ENCODE data around the gene SH3RF3.
"Not testable (repeated sequence)": the region's sequence is repeated elsewhere in the genome, so short reads cannot be mapped to it uniquely, and the experiment has no call there.

The SH3RF3 gene

GRCh38 chr2:109531896-109532727 lies 403.1 kb downstream of the SH3RF3 start:
- DNase-seq (ENCODE audit: low read depth in 2 of 3, low spot score in 1 of 3), result no peak

GRCh38 chr2:109532728-109533076 lies 403.7 kb downstream of the SH3RF3 start:
- no peak for DNase-seq (ENCODE audit: low read depth in 2 of 3, low spot score in 1 of 3)

DNA sequence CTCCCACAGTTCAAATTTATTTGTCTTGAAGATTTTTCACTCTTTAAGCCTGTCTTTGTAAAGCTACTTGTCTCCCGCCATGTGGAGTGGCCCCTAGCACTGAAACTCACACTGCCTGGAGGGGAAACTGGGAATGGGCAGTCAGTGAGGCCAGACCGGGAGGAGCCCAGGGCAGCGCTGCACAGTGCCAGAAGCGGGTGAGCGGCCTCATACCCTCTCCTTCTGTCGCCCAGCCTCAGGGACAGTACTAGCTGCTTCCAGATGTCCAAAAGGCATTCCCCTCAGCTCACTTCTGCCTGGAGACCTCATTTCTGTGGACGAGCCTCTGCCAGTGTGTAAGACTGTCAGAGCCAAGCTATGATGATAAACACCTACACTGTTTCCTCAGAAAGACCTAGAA lies 404.8 kb downstream of the SH3RF3 start:
- DNase-seq (ENCODE audit: low read depth in 2 of 3, low spot score in 1 of 3), result no peak

DNA sequence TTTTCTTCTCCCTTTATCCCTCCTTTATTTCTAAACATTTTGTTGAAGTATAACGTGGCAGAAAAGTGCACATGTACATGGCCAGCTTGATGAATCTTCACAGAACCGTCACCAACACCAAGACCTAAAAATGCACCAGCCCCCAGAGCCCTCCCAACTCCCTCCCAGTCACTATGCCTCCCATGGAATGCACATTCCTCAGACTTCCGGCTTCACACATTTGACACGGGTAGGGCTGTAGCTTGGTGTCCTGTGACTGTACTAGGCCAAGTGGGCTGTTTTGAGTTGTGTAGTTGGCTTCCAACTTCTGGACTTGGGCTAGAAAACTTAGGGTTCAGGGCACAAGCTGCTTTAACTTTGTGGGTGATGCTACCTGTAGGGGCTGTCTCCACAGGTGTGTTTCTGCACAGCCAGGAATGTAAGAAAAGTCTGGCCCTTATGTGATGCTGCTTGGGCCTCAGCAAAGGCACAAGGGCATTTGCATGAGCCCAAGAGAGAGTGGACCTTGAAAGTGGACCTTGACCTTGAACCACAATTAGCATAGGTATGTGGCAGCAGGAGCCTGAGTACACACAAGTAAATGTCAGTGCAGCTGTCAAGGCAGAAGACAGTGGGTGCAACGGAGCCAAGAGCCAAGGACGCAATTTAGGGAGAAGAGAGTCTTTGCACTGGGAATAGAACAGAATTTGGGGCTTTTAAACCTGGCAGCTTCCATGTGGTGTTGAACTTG lies 406.4 kb downstream of the SH3RF3 start:
- no peak for DNase-seq (ENCODE audit: low read depth in 2 of 3, low spot score in 1 of 3)

DNA sequence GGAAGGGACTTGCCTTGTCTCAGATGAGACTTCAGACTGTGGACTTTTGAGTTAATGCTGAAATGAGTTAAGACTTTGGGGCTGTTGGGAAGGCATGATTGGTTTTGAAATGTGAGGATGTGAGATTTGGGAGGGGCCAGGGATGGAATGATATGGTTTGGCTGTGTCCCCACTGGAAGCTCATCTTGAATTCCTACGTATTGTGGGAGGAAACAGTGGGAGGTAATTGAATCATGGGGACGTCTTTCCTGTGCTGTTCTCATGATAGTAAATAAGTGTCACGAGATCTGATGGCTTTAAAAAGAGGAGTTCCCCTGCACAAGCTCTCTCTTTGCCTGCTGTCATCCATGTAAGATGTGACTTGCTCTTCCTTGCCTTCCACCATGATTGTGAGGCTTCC lies 407.6 kb downstream of the SH3RF3 start:
- not testable (repeated sequence) for DNase-seq (ENCODE audit: low read depth in 2 of 3, low spot score in 1 of 3)

- DNase-seq (ENCODE audit: low read depth in 2 of 3, low spot score in 1 of 3), result no peak
Observed at GRCh38 chr2:109537565-109538222, 408.7 kb downstream of the SH3RF3 start.

DNA sequence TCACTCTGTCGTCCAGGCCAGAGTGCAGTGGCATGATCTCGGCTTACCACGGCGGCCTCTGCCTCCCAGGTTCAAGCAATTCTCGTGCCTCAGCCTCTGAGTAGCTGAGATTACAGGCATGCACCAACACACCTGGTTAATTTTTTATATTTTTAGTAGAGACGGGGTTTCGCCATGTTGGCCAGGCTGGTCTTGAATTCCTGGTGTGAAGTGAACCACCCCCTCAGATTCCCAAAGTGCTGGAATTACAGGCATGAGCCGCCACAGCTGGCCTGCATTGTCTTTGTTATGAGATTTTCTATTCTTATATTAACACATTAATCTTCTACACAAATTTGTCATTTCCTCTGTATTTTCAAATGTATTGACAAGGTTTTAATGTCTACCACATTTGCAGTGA lies 409.5 kb downstream of the SH3RF3 start:
- no peak for DNase-seq (ENCODE audit: low read depth in 2 of 3, low spot score in 1 of 3)

- no peak for DNase-seq (ENCODE audit: low read depth in 2 of 3, low spot score in 1 of 3)
Observed at GRCh38 chr2:109542384-109542783, 413.4 kb downstream of the SH3RF3 start.

DNA sequence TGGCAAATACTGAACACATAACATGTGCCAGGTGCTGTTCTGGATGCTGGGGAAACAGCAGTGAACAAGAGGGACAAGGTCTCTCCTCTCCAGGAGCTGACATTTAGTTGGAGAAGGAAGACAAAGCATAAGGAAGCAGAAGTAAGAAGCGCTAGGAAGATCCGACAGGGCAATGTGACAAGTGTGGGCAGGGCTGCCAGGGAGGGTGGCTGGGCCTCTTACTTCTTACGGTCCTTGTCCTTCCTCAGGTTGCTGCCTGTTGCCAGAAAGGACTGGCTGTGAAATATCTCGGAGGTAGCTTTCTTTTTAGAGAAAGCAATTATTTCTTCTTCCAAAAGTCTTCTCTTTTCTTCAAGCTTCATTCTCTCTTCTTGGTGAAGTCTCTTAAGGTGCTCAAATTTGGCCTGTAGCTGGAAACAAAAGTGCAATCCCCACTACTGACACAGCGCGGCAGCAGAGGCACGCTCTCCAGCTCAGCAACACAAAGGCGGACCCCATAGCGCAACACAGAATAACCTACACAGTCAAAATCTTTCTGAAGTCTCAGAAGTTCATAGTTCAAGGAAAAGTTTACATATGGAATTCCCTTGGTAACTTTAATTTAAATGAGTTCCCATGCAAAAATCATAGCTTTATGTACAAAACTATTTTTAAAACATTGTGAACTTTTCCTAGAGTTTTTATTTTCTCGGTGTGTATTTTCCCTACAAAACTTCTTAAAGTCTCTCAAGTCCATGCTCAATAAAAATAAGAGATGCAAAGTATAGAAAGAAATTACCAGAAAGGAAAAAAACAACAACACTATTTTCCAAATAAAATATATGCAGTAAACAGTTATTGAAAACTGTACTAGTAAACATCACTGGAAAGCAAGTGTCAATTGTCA lies 417.1 kb downstream of the SH3RF3 start:
- DNase-seq (ENCODE audit: low read depth in 2 of 3, low spot score in 1 of 3), result peak; percentile 24 to 64 (median 41)

DNA sequence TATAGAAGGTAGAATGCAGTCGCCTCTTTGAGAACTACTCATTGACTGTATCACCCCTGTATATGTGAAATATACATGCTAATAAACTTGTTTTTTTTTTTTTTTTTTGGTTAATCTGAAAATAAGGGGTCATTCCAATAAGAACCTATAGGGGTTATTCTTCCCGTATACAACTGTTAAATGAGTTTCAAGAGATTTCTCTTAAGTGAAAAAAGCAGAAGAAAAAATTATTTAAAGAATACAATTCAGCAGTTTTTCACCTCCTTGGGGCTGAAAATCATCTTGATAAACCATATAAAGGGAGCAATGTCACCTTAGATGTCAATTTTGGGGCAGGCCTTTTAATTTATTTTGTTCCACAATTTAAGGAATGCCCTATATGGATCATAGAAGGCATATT lies 418.3 kb downstream of the SH3RF3 start:
- DNase-seq (ENCODE audit: low read depth in 2 of 3, low spot score in 1 of 3), result no peak

DNA sequence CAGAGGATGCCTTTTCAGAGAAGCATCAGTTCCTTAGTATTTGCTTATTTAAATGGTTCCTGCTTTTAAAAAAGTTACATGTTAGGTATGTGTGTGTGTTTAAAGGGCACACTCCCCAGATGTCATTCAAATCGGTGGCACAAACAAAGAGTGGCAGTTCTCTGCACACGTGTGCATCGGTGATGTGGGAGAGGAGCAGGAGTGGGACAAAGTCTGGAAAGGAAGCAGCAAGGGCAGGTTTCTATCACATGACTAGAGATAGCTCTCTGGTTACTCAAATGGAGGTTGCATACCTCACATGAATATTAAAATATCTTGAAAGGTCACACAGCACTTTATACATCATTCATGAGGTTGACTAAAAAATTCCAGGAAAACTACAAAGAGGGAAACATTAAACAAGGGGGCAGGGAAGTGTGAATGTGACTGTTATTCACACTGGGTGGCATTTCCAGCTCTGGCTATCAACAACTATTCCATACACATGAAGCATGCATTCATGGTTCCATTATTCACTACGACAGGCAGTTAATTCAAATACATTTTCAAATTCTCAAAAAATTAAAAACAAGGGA lies 420.1 kb downstream of the SH3RF3 start:
- DNase-seq (ENCODE audit: low read depth in 2 of 3, low spot score in 1 of 3), result no peak
